GM18498 (cell line): Measurements from ENCODE around the gene DKK3.

Experiments
- ATAC-seq: cut with Tn5 transposase; IDR thresholded peaks from one replicate; pipeline ENCODE4 v1.9.1; 2021; ENCODE audit warnings: mild to moderate bottlenecking, moderate library complexity; ENCODE audit not compliant: unreplicated experiment

The DKK3 gene

GRCh38 chr11:12005476-12005875, 3.0 kb downstream of the DKK3 start:
- ATAC-seq: no peak

- ATAC-seq: no peak
Observed at GRCh38 chr11:12005061-12005460, 3.4 kb downstream of the DKK3 start.

- no peak for ATAC-seq
Observed at GRCh38 chr11:12003815-12004214, 4.6 kb downstream of the DKK3 start.

- ATAC-seq: no peak
Observed at GRCh38 chr11:12003336-12003735, 5.1 kb downstream of the DKK3 start.

GRCh38 chr11:12001186-12001585, 7.2 kb downstream of the DKK3 start:
- no peak for ATAC-seq

GRCh38 chr11:11998091-11998781, 10.2 kb downstream of the DKK3 start:
- no peak for ATAC-seq

GRCh38 chr11:11997049-11997322, 11.4 kb downstream of the DKK3 start:
- no peak for ATAC-seq

- ATAC-seq: no peak
Observed at GRCh38 chr11:11996321-11997048, 11.9 kb downstream of the DKK3 start.

- ATAC-seq: no peak
Observed at GRCh38 chr11:11995601-11996000, 12.8 kb downstream of the DKK3 start.

GRCh38 chr11:11993839-11994238, 14.6 kb downstream of the DKK3 start:
- ATAC-seq: no peak

GRCh38 chr11:11992257-11993212, 15.9 kb downstream of the DKK3 start:
- ATAC-seq: no peak

- no peak for ATAC-seq
Observed at GRCh38 chr11:11989774-11990744, 18.4 kb downstream of the DKK3 start.

- ATAC-seq: no peak
Observed at GRCh38 chr11:11988681-11989261, 19.7 kb downstream of the DKK3 start.

- no peak for ATAC-seq
Observed at GRCh38 chr11:11988099-11988651, 20.3 kb downstream of the DKK3 start.

- no peak for ATAC-seq
Observed at GRCh38 chr11:11987503-11988022, 20.9 kb downstream of the DKK3 start.

- ATAC-seq: no peak
Observed at GRCh38 chr11:11985954-11986949, 22.2 kb downstream of the DKK3 start.

- no peak for ATAC-seq
Observed at GRCh38 chr11:11985016-11985715, 23.3 kb downstream of the DKK3 start.

GRCh38 chr11:11984563-11984962, 23.9 kb downstream of the DKK3 start:
- no peak for ATAC-seq
